ENCODE results near the gene KLRF1. TPM values are rescaled to one million over a fixed set of nuclear protein-coding genes. Genes with fewer than 3 reads are reported as not detected.

The KLRF1 gene, protein sequence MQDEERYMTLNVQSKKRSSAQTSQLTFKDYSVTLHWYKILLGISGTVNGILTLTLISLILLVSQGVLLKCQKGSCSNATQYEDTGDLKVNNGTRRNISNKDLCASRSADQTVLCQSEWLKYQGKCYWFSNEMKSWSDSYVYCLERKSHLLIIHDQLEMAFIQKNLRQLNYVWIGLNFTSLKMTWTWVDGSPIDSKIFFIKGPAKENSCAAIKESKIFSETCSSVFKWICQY
- total RNA-seq, result under 0.01 and 0.20 TPM in 2 replicates

DNA sequence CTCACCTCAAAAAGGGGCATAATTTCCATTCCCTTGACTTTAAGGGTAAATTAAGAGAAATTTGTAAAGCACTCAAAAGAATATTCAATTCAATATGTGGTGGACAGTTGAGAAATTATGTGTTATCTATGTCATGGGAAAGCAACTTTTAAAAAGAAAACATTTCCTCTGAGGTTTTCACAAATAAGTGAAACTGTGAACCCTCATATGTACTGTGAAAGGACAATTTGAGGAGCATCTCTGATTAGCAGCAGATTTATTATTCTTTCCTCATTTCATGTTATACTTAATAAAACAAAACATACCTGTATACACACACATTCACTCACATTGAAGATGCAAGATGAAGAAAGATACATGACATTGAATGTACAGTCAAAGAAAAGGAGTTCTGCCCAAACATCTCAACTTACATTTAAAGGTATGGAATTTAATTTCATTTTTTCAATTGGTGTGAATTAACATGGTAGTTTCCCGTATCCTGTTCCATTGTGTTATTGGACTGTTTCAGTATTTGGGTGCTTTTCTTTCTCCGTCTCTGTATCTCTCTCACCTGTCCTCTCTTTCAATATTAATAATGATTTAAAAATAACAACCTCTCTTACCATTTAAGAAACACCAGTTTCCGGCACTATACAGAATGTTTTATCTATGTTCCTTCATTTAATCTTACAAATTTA, at the start of gene KLRF1:
Gene KLRF1 (plus strand): TSS at position 273 of the 680 bp plus-strand sequence. CDS start 64 bp downstream, at position 337.

DNA sequence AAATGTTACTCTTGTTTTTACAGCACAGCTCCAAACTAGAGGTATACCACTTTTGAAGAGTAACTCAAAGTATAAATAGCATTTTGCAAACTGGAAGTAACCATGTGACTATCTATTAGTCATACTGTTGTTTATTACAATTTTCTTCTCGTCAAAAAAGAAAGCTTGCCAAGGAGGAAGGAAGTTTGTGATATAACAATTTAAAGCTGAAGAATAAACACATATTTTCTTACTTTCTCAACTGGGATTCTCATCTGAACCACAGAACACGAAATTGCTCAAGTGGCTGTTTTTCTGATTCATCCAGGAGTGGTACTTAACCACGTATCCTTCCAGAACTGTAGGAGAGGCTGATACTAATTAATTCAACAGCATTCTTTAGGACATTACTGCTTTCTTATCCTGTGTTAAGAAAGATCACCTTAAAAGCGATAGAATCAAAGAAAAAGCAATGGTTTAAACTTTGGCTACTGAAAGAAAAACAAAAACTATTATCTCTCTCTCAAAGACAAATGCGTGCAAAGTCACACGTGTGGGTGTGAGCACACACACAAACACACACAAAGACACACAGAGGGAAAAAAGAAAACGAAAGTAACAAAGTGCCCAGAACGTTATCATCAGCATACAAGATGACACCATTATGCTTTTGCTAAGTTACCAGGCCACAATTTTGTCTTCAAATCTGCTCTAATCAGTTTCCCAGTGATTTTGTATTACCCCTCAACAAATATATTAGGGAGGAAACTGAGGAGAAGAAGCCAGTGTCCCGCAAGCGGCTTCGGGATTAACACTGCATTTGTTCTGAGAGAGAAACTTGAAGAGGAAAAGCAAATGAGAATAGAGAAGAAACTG, 42.3 kb downstream of the KLRF1 start, which contains the start of gene CLEC2B:
Gene CLEC2B (minus strand): TSS at position 48 of the 855 bp plus-strand sequence.

DNA sequence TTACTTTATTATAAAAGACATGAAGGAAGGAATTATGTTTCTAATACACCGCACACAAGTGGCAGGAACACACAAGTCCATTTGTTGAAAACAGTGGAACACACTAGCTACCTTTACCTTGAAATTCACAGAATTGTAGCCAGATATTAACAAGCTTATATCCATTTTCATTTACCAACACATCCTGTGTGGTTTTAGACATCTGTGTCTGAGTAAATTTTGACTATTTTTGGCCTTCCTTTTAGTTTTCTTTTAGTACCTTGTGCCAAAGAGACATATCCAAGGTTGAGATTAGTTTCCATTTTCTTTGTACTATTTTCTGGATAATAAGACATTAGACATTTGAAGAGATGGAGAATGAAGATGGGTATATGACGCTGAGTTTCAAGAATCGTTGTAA, 54.0 kb downstream of the KLRF1 start, which contains the start of gene KLRF2:
Gene KLRF2 (plus strand): TSS at position 244 of the 400 bp plus-strand sequence. CDS start 107 bp downstream, at position 351.

Other genes with a start within 250 kb of the KLRF1 start
- not detected in 2 replicates for gene KLRB1, start 219.6 kb upstream of the KLRF1 start, total RNA-seq
- 1.2 and 2.2 TPM in 2 replicates for gene CLEC2D, start 157.8 kb upstream of the KLRF1 start, total RNA-seq
- not detected in 2 replicates for gene CLECL1, start 94.4 kb upstream of the KLRF1 start, total RNA-seq
- not detected in 2 replicates for gene CD69, start 66.6 kb upstream of the KLRF1 start, total RNA-seq
- gene CLEC2B, start 41.9 kb downstream of the KLRF1 start, total RNA-seq, result 32.1 and 53.6 TPM in 2 replicates
- gene KLRF2, start 54.0 kb downstream of the KLRF1 start, total RNA-seq, result not detected in 2 replicates
- gene CLEC2A, start 104.9 kb downstream of the KLRF1 start, total RNA-seq, result not detected in 2 replicates
- gene CLEC12A, start 143.9 kb downstream of the KLRF1 start, total RNA-seq, result not detected in 2 replicates
- gene CLEC1B, start 171.6 kb downstream of the KLRF1 start, total RNA-seq, result not detected in 2 replicates
- gene CLEC12B, start 183.1 kb downstream of the KLRF1 start, total RNA-seq, result not detected in 2 replicates
- gene CLEC9A, start 203.2 kb downstream of the KLRF1 start, total RNA-seq, result not detected in 2 replicates